GM12878 (cell line): ENCODE measurements around the gene CNOT3. TPM values are rescaled to one million over a fixed set of nuclear protein-coding genes. Genes with fewer than 3 reads are reported as not detected.

ENCODE experiments used
- ATAC-seq: fragments of 200-7000 bp; cut with Tn5 transposase; 3 replicates; pipeline ENCODE4 v1.9.1; 2020; ENCODE audit warnings: mild to moderate bottlenecking, moderate library complexity
- BruUV-seq: library from RNA; stranded (reverse); fragments of 400-500 nt; replicated peaks from 2 replicates; lab custom pipeline; 2021; lab: Mats Ljungman, UMichigan
- CTCF ChIA-PET: fragments of 300-600 bp; sonication (Branson Sonifier 250); formaldehyde crosslinking; extraction: SDS; loops from one replicate; lab custom pipeline; 2021; ENCODE audit warnings: inconsistent platforms; lab: Yijun Ruan, JAX
- POLR2A ChIA-PET: fragments of 350-600 bp; formaldehyde crosslinking; extraction: SDS; loops from one replicate; lab custom pipeline; 2021; ENCODE audit warnings: inconsistent platforms; lab: Charles Lee
- RAD21 ChIA-PET: fragments of 300-600 bp; sonication (Branson Sonifier 250); formaldehyde crosslinking; loops from one replicate; lab custom pipeline; 2023; ENCODE audit warnings: antibody characterized with exemption; ENCODE audit not compliant: unreplicated experiment; lab: Charles Lee
- SMC1A ChIA-PET: fragments of 300-600 bp; sonication (Branson Sonifier 250); formaldehyde crosslinking; loops from one replicate; lab custom pipeline; 2023; ENCODE audit not compliant: unreplicated experiment, uncharacterized antibody; lab: Charles Lee
- DNase-seq: peaks from one replicate; pipeline ENCODE4 v3.0.0-alpha.2; 2011; ENCODE audit warnings: low read depth, low spot score
- FAIRE-seq: peaks from 3 replicates; lab custom pipeline; 2011; peaks lifted over from hg19 to GRCh38; lab: Jason Lieb, UNC
- H2AFZ ChIP-seq: 2 replicates; pipeline ENCODE4 v1.6.0; 2011; ENCODE audit warnings: low read depth, low read length, control low read depth; ENCODE audit not compliant: control insufficient read depth
- H3K27ac ChIP-seq: 2 replicates; pipeline ENCODE4 v1.5.1; 2011; ENCODE audit warnings: control low read depth; ENCODE audit not compliant: control insufficient read depth, insufficient read depth
- H3K27me3 ChIP-seq, 2 experiments: replicated peaks in 1 of 2; 2 replicates each; pipeline versions ENCODE4 v1.6.0 to v1.6.1; 2011; ENCODE audit warnings: low read length in 1 of 2; ENCODE audit not compliant: control insufficient read depth in 2 of 2, insufficient read depth in 2 of 2
- H3K36me3 ChIP-seq, 2 experiments: 2 replicates each; pipeline ENCODE4 v1.5.1; 2011; ENCODE audit warnings: low read length in 1 of 2; ENCODE audit not compliant: control insufficient read depth in 2 of 2, insufficient read depth in 2 of 2
- H3K4me1 ChIP-seq: 2 replicates; pipeline ENCODE4 v1.6.1; 2011; ENCODE audit warnings: mild to moderate bottlenecking, low read length, moderate library complexity, mixed read lengths; ENCODE audit not compliant: control insufficient read depth, insufficient read depth
- H3K4me2 ChIP-seq: 2 replicates; pipeline ENCODE4 v1.6.0; 2011; ENCODE audit warnings: control low read depth; ENCODE audit not compliant: control insufficient read depth, insufficient read depth
- H3K4me3 ChIP-seq: fragments of 200-600 bp; sonication (generic); 2 replicates; pipeline ENCODE4 v1.5.1; 2016
- H3K79me2 ChIP-seq: 2 replicates; pipeline ENCODE4 v1.6.0; 2011; ENCODE audit warnings: low read length; ENCODE audit not compliant: control insufficient read depth, insufficient read depth
- H3K9ac ChIP-seq: 2 replicates; pipeline ENCODE4 v1.8.0; 2011; ENCODE audit warnings: low read length, control low read depth, mixed read lengths; ENCODE audit not compliant: control insufficient read depth, insufficient read depth
- H3K9me3 ChIP-seq: replicated peaks from 3 replicates; pipeline ENCODE4 v1.5.1; 2011; ENCODE audit warnings: mild to moderate bottlenecking, low read length; ENCODE audit not compliant: control insufficient read depth, insufficient read depth
- H4K20me1 ChIP-seq: 2 replicates; pipeline ENCODE4 v1.6.0; 2011; ENCODE audit not compliant: control insufficient read depth, insufficient read depth
- FOS ChIP-seq: IDR thresholded peaks from 3 replicates; pipeline ENCODE4 v1.6.1; 2011; ENCODE audit warnings: borderline replicate concordance; ENCODE audit not compliant: insufficient read length; ENCODE audit errors: extremely low read depth
- FOXM1 ChIP-seq: IDR thresholded peaks from 2 replicates; pipeline ENCODE4 v1.6.1; 2012; ENCODE audit warnings: low read depth, mild to moderate bottlenecking, inconsistent platforms, low read length, moderate library complexity
- KLF5 ChIP-seq: fragments of 450-650 bp; IDR thresholded peaks from 2 replicates; pipeline ENCODE4 v1.6.1; 2014; ENCODE audit warnings: mild to moderate bottlenecking; ENCODE audit not compliant: partially characterized antibody
- NFXL1 ChIP-seq: fragments of 450-650 bp; IDR thresholded peaks from 2 replicates; pipeline ENCODE4 v1.6.1; 2017; ENCODE audit warnings: antibody characterized with exemption, mild to moderate bottlenecking, borderline replicate concordance
- PAX8 ChIP-seq: fragments of 450-650 bp; IDR thresholded peaks from 2 replicates; pipeline ENCODE4 v1.6.1; 2017; ENCODE audit warnings: mild to moderate bottlenecking, moderate library complexity
- RAD51 ChIP-seq: fragments of 450-650 bp; IDR thresholded peaks from 2 replicates; pipeline ENCODE4 v1.6.1; 2016; ENCODE audit warnings: moderate library complexity, mild to moderate bottlenecking, inconsistent platforms
- SMARCA5 ChIP-seq: fragments of 450-650 bp; IDR thresholded peaks from 2 replicates; pipeline ENCODE4 v1.6.1; 2017; ENCODE audit warnings: mild to moderate bottlenecking
- SUZ12 ChIP-seq: fragments of 200-600 bp; sonication (generic); IDR thresholded peaks from one replicate; pipeline ENCODE4 v1.6.1; 2018; ENCODE audit warnings: antibody characterized with exemption, mild to moderate bottlenecking; ENCODE audit not compliant: unreplicated experiment
- WRNIP1 ChIP-seq: IDR thresholded peaks from 2 replicates; pipeline ENCODE4 v1.6.1; 2011; ENCODE audit warnings: low read depth, low read length, improper control_type of control experiment, borderline replicate concordance
- ZNF217 ChIP-seq: fragments of 450-650 bp; IDR thresholded peaks from 2 replicates; pipeline ENCODE4 v1.6.1; 2017; ENCODE audit warnings: antibody characterized with exemption, mild to moderate bottlenecking
- WGBS: methylation state at CpG from one replicate; pipeline ENCODE4 v1.1.6; 2016; ENCODE audit warnings: low lambda C conversion rate; ENCODE audit not compliant: insufficient replicate concordance, insufficient coverage; ENCODE audit errors: missing lambda C conversion rate; 5-methylcytosine and 5-hydroxymethylcytosine counted together
- in situ Hi-C: fragments of 300-500 bp; cut with MboI; formaldehyde crosslinking; loops from 9 replicates; pipeline ENCODE4 v1.14.3; 2018; ENCODE audit warnings: mixed read lengths
- intact Hi-C: fragments of 100-400 bp; cut with micrococcal nuclease; formaldehyde crosslinking; loops from one replicate; pipeline ENCODE4 v1.14.2; 2022; ENCODE audit not compliant: unreplicated experiment
- polyA plus RNA-seq, 11 experiments: library from polyadenylated mRNA; depleted of rRNA in 4 of 11; unstranded in 6 of 11; stranded (reverse) in 5 of 11; fragments of >200 nt; fragmentation: Nextera tagmentation in 4 of 11; fragmentation: Illumina TruSeq in 1 of 11; extraction: Ambion mirVana in 4 of 11; extraction: Trizol in 1 of 11; gene quantifications; 1 replicate in 1 of 11; 2 replicates in 10 of 11; pipeline versions ENCODE4 v1.2.1 to v1.2.3, GENCODE V29; 2011 to 2016; ENCODE audit warnings: inconsistent platforms in 2 of 11, missing spikeins in 2 of 11, low read depth in 1 of 11
- total RNA-seq, 4 experiments: library from RNA; depleted of rRNA in 3 of 4; stranded (reverse); fragments of >200 nt in 3 of 4; fragmentation: Illumina TruSeq in 1 of 4; extraction: Trizol in 1 of 4; gene quantifications; 2 replicates each; pipeline versions ENCODE4 v1.2.1 to v1.2.3, GENCODE V29; 2013 to 2021
- TF ChIP-seq, protein P1 (sequence below): IDR thresholded peaks from 2 replicates; pipeline ENCODE4 v1.6.1; 2012; ENCODE audit warnings: low read depth, low read length, improper control_type of control experiment
- TF ChIP-seq, protein P2 (sequence below): fragments of 450-650 bp; formaldehyde crosslinking; IDR thresholded peaks from 2 replicates; pipeline ENCODE4 v1.4.0; 2020; ENCODE audit warnings: mild to moderate bottlenecking, moderate library complexity

CNOT3 gene
- total and polyA plus RNA-seq, 10 of the 15 experiments (the other 5 are each of a cell fraction or from before 2014, with no cell fraction given): 0.14 to 45.1 (median 14.0) TPM

DNA sequence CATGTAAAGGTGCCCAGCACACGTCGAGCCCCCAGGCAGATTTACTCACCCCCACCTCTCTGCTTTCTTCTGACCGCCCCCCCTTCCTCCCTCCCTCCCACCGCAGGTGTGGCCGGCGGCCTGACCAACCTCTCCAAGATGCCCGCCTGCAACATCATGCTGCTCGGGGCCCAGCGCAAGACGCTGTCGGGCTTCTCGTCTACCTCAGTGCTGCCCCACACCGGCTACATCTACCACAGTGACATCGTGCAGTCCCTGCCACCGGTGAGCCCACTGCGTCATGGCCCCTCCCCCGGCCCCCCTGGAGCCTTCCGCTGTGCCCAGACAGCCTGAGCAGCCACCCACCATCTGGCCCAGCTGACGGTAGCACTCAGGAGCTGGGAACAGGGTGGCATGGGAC is 13.2 kb upstream of the CNOT3 start:
- in situ Hi-C loops: no loop called here
- H3K9me3 ChIP-seq: no peaks in the 10 kb centered on the region
- no peaks in the 10 kb centered on the region for H3K27me3 ChIP-seq
- TF ChIP-seq RAD51 (no peak), SMARCA5 (no peak), ZNF217 (no peak), FOXM1 (no peak), PAX8 (no peak), WRNIP1 (no peak), NFXL1 (no peak), KLF5 (no peak), FOS (no peak), SUZ12 (no peak)
- TF ChIP-seq, protein P1, sequence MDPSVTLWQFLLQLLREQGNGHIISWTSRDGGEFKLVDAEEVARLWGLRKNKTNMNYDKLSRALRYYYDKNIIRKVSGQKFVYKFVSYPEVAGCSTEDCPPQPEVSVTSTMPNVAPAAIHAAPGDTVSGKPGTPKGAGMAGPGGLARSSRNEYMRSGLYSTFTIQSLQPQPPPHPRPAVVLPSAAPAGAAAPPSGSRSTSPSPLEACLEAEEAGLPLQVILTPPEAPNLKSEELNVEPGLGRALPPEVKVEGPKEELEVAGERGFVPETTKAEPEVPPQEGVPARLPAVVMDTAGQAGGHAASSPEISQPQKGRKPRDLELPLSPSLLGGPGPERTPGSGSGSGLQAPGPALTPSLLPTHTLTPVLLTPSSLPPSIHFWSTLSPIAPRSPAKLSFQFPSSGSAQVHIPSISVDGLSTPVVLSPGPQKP: no peak
- TF ChIP-seq, protein P2, sequence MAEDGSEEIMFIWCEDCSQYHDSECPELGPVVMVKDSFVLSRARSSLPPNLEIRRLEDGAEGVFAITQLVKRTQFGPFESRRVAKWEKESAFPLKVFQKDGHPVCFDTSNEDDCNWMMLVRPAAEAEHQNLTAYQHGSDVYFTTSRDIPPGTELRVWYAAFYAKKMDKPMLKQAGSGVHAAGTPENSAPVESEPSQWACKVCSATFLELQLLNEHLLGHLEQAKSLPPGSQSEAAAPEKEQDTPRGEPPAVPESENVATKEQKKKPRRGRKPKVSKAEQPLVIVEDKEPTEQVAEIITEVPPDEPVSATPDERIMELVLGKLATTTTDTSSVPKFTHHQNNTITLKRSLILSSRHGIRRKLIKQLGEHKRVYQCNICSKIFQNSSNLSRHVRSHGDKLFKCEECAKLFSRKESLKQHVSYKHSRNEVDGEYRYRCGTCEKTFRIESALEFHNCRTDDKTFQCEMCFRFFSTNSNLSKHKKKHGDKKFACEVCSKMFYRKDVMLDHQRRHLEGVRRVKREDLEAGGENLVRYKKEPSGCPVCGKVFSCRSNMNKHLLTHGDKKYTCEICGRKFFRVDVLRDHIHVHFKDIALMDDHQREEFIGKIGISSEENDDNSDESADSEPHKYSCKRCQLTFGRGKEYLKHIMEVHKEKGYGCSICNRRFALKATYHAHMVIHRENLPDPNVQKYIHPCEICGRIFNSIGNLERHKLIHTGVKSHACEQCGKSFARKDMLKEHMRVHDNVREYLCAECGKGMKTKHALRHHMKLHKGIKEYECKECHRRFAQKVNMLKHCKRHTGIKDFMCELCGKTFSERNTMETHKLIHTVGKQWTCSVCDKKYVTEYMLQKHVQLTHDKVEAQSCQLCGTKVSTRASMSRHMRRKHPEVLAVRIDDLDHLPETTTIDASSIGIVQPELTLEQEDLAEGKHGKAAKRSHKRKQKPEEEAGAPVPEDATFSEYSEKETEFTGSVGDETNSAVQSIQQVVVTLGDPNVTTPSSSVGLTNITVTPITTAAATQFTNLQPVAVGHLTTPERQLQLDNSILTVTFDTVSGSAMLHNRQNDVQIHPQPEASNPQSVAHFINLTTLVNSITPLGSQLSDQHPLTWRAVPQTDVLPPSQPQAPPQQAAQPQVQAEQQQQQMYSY: no peak
- TF ChIP-seq, all 136 proteins: peak for 0
- no peak for ATAC-seq
- Histone ChIP-seq H3K4me1 (no peaks in the 10 kb centered on the region), H3K36me3 (peaks cover 8 to 31% of the 10 kb centered on the region in 2 experiments), H3K4me2 (no peak overlapping the region), H3K27ac (no peak overlapping the region), H4K20me1 (no peaks in the 10 kb centered on the region), H3K9ac (no peak overlapping the region), H3K79me2 (no peaks in the 10 kb centered on the region), H3K4me3 (no peak overlapping the region), H2AFZ (no peak overlapping the region)
- WGBS: 96% methylated on average over 13 of the region's 19 CpGs
- intact Hi-C loops: no loop called here
- CTCF ChIA-PET: interaction anchor here (0.6 kb wide), 1 partner anchor 93 kb away, joined by 3 read pairs; no protein-coding TSS in a partner anchor
- POLR2A ChIA-PET: interaction anchor here (1.2 kb wide), 1 partner anchor 13 kb away, joined by 5 read pairs; no protein-coding TSS in a partner anchor
- BruUV-seq: no TSS peak
- SMC1A ChIA-PET: no interaction called here
- FAIRE-seq: no peak
- RAD21 ChIA-PET: no interaction called here
- DNase-seq: no peak
